ENCODE results near the gene BABAM1.
A peak's percentile ranks its signal among the peaks of the same experiment; 100 is the strongest.

BABAM1 gene

DNA sequence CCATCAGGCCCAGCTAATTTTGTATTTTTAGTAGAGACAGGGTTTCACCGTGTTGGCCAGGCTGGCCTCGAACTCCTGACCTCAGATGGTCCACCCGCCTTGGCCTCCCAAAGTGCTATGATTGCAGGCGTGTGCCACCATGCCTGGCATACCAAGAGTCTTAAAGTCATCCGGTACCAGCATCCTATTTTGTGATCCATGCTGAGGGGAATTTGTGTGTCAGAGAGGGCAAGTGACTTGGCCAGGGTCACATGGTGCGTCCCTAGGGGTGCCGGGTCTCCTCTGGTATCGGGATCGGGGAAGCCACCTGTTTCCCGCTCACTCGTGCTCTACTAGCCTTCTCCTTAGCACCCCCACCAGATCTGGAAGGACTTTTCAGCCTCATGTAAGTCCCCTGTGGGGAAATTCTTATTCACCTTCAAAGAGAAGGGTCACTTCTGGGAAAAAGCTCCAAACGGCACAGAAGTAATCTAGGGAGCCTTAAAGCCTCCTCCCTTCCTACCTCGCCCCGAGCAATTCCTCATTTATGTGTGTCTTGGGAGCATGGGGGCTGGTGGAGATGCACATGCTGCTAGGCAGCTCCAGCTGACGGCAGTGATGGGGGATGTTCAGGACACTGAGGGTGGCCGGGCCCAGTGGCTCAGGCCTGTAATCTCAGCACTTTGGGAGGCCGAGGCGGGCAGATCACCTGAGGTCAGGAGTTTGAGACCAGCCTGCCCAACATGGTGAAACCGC lies 8.4 kb downstream of the BABAM1 start:
- in situ Hi-C loops (cut with HindIII; ENCODE audit: low pct_ligation_motif_present, low sequenced_read_pairs), result no loop called here
- H3K36me3 ChIP-seq (replicated peaks), result peaks cover 58% of the 10 kb centered on the region
- no peaks in the 10 kb centered on the region for H3K27me3 ChIP-seq (replicated peaks)
- H3K27ac ChIP-seq, result no peak overlapping the region
- no peak for DNase-seq
- no peak overlapping the region for H3K4me3 ChIP-seq (ENCODE audit: low read depth, low read length)
- TF ChIP-seq CTCF (IDR thresholded peaks at IDR 0.05; ENCODE audit: low read depth, low read length, missing control alignments), result no peak

DNA sequence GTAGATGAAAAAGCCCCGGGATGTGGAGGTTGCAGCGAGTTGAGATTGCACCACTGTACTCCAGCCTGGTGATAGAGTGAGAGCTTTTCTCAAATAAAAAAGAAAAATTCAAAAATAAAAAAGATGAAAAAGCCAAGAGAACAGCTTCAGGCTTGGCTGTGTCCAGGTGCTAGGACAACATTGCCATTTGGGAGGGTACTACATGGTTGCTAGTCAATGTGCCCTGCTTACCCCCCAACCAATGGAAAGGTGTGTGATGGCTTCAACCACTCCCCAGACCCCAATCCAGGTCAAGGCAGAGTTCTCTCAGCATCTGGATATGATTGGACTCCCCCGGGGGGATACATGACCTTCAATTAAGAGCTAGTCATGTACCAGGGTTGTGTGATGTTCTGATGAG lies 12.2 kb downstream of the BABAM1 start:
- in situ Hi-C loops (cut with HindIII; ENCODE audit: low pct_ligation_motif_present, low sequenced_read_pairs), result no loop called here
- Histone ChIP-seq H3K27ac (no peak overlapping the region), H3K36me3 (replicated peaks) (peaks cover 26% of the 10 kb centered on the region), H3K27me3 (replicated peaks) (no peaks in the 10 kb centered on the region), H3K4me3 (ENCODE audit: low read depth, low read length) (no peak overlapping the region)
- DNase-seq, result no peak
- no peak for TF ChIP-seq CTCF (IDR thresholded peaks at IDR 0.05; ENCODE audit: low read depth, low read length, missing control alignments)

DNA sequence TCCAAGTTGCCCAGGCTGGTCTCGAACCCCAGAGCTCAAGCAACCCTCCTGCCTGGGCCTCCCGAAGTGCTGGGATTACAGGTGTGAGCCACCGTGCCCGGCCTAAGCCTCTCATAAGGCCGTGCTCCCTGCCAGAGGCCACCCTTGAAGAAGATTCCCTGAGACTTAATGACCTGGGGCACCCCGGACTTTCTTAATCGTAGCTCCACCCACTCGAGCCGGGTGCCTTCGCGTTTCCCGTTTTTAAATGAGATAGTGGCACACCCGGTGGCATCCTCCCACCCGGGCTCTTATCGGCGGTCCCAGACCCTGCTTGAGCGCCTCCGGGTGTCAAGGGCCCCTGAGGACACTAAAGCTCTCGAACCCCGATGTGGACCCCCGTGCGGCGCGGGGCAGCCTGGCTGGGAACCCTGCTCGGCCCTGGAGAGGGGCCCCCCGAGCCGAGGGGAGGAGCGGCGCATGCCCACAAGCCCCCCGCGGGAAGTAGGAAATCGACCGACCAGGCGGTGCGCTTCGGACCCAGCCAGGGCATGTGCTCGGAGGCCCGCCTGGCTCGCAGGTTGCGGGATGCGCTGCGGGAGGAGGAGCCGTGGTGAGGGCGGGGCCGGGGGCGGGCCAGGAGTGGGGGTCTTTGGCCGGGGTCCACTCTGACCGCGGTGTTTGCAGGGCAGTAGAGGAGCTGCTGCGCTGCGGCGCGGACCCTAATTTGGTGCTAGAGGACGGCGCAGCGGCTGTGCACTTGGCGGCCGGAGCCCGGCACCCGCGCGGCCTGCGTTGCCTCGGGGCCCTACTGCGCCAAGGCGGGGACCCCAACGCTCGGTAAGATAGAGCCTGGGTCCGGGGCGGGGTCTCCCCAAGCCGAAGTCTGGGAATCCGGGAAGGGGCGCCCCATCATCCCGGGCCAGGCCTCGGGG lies 14.4 kb downstream of the BABAM1 start, which contains the start of gene ANKLE1:
ANKLE1 (plus strand) TSS at position 511 of the 914 bp plus-strand sequence; CDS start at position 531, 20 bp downstream.
- Histone ChIP-seq H3K27ac (no peak within 1 kb of the TSS), H3K36me3 (replicated peaks) (peaks cover 7% of the 10 kb centered on the region), H3K27me3 (replicated peaks) (no peaks in the 10 kb centered on the region), H3K4me3 (ENCODE audit: low read depth, low read length) (peak within 1 kb of the TSS; percentile 35)
- TF ChIP-seq CTCF (IDR thresholded peaks at IDR 0.05; ENCODE audit: low read depth, low read length, missing control alignments), result no peak
- in situ Hi-C loops (cut with HindIII; ENCODE audit: low pct_ligation_motif_present, low sequenced_read_pairs), result no loop called here
- DNase-seq, result no peak

- peak; percentile 61 for DNase-seq
- peak overlapping the region; percentile 35 for H3K4me3 ChIP-seq (ENCODE audit: low read depth, low read length)
- no peaks in the 10 kb centered on the region for H3K27me3 ChIP-seq (replicated peaks)
- peaks cover under 1% of the 10 kb centered on the region for H3K36me3 ChIP-seq (replicated peaks)
- H3K27ac ChIP-seq, result no peak overlapping the region
- in situ Hi-C loops (cut with HindIII; ENCODE audit: low pct_ligation_motif_present, low sequenced_read_pairs), result no loop called here
- TF ChIP-seq CTCF (IDR thresholded peaks at IDR 0.05; ENCODE audit: low read depth, low read length, missing control alignments), result peak; percentile 88
Measured at GRCh38 chr19:17282488-17283125, 15.4 kb downstream of the BABAM1 start.

GRCh38 chr19:17283504-17283996 lies 16.3 kb downstream of the BABAM1 start:
- no peaks in the 10 kb centered on the region for H3K36me3 ChIP-seq (replicated peaks)
- no peaks in the 10 kb centered on the region for H3K27me3 ChIP-seq (replicated peaks)
- H3K27ac ChIP-seq, result no peak overlapping the region
- H3K4me3 ChIP-seq (ENCODE audit: low read depth, low read length), result no peak overlapping the region
- DNase-seq, result no peak
- in situ Hi-C loops (cut with HindIII; ENCODE audit: low pct_ligation_motif_present, low sequenced_read_pairs), result no loop called here
- no peak for TF ChIP-seq CTCF (IDR thresholded peaks at IDR 0.05; ENCODE audit: low read depth, low read length, missing control alignments)
